NAMALWA (cell line): Measurements from ENCODE around the gene KAZN.

ENCODE experiments used
- DNase-seq: peaks from one replicate; pipeline ENCODE4 v3.0.0-alpha.2; 2015; ENCODE audit warnings: low spot score

KAZN gene

GRCh38 chr1:15139654-15140350 lies 541.3 kb downstream of the KAZN start:
- DNase-seq, result no peak

DNA sequence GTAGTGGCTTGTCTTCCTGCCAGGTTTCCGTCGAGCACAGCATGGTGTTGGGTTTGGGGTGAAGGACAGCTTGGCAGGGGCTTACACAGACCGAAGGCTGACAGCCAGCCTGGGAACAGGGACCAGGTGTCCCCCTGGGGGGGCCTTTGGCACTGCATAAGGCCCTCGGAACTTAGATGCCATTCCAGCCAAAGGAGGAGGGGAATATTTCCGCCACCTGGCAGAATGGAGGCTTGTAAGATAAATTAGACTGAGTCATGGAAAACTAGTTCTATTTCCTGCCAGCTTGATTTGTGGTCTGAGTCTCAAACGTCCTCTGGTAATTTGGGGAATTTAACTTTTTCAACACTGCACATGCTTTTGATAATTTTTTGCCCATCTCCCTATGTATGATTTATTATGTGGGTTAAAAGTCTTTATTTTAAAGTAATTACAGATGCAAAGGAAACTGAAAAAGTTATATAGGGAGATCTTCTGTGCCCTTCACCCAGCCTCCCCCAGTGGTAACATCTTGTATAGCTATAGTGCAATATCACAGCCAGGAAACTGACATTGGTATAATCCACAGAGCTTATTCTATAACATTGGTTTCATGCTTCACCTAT lies 543.6 kb downstream of the KAZN start:
- no peak for DNase-seq

DNA sequence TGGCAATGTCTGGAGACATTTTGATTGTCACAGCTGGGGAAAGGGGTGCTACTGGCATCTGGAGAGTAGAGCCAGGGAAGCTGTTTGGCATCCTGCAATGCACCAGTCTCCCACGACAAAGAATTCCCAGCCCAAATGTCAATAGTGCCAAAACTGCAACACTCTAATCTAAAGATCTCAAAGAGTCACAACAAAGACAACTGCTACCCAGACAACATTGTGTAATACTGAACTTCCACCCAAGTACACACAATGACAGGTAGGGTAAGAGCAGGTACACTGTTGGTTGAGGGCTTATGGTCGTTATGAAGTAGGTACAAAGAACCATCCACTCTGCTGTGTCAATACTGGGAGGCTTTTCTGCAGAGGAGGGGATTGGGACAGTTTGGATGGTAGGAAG lies 546.8 kb downstream of the KAZN start:
- no peak for DNase-seq

GRCh38 chr1:15146142-15146680 lies 547.7 kb downstream of the KAZN start:
- DNase-seq, result no peak

GRCh38 chr1:15146971-15147376 lies 548.5 kb downstream of the KAZN start:
- no peak for DNase-seq

GRCh38 chr1:15148004-15148403 lies 549.5 kb downstream of the KAZN start:
- DNase-seq, result no peak

- no peak for DNase-seq
Measured at GRCh38 chr1:15148475-15148874, 550.0 kb downstream of the KAZN start.

- DNase-seq, result no peak
Measured at GRCh38 chr1:15148941-15149340, 550.5 kb downstream of the KAZN start.

- no peak for DNase-seq
Measured at GRCh38 chr1:15150376-15150775, 551.9 kb downstream of the KAZN start.

GRCh38 chr1:15151377-15151806 lies 552.9 kb downstream of the KAZN start:
- DNase-seq, result no peak

GRCh38 chr1:15151871-15152270 lies 553.4 kb downstream of the KAZN start:
- DNase-seq, result no peak

DNA sequence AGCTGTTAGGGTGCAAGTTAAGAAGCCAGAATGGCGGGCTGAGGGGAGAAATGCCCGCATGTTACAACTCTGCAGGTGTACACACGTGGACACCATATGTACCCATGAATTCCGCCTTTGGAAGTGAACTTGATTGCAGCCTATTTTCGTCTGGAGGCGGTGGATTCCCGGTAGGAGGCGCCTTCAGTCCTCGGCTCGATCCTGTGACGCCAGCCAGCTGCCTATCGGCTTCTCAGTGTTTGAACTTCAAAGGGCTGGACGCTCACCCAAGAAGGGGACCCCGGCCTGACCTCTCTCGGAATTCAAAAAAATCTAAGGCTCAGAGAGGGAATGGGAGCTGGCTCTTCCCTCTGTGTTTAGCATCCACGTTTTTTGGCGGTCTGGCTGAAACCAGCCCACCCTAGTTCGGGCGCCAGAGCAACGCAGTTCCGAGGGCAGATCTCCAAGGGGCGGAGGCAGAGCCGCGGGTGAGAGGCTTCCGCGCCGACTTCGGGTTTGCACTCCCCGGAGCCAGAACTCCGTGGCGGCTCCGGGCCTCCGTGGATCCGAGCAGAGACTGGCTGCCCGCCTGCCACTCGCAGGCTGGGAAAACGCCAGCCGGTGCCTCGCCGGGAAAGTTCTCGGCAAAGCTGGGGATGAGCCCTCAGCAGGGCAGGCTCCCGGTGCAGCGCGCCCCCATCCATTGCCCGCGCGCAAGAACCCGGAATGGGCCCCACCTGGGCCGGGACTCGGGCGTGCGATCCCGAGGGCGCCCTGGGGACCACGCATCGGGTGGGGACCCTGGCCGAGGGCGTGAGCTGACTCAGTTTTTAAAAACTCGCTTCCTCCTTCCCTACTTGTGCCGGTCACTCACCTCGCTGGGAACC lies 554.1 kb downstream of the KAZN start:
- DNase-seq, result no peak

DNA sequence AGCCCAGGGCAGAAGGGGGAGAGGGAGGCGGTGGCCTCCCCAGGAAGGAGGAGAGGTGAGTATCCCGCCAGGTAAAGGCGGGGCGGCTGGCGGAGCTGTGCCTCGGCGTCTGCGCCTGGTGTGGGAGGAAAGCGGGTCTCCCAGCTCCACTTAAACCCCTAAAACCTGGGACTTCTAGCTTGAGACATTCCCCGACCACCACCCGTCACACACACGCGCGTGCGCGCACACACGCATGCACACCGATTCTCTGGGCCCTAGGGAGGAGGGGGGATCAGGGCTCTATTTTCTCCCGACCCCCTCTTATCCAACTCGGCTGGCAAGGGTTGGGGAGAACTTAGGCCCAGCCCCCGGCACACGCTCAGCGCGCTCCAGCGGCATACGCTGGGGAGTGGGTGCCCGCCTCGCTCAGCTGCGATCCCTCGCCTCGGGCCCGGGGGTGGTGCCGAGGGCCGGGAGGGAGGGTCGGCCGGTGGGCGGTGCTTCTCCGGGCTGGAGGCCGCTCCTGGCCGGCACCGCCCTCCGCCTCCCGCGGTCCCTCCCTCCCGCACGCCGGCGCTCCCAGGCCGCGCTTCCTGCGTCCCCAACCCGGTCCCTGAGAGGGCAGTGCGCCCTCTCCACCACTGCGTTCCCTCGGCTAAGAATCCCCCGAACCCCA lies 554.8 kb downstream of the KAZN start, which contains the start of gene TMEM51:
TMEM51 (plus strand) TSS at position 564 of the 658 bp plus-strand sequence. CDS start 61,341 bp downstream, outside the sequence.
- no peak for DNase-seq

- no peak for DNase-seq
Measured at GRCh38 chr1:15153842-15154479, 555.5 kb downstream of the KAZN start.

DNA sequence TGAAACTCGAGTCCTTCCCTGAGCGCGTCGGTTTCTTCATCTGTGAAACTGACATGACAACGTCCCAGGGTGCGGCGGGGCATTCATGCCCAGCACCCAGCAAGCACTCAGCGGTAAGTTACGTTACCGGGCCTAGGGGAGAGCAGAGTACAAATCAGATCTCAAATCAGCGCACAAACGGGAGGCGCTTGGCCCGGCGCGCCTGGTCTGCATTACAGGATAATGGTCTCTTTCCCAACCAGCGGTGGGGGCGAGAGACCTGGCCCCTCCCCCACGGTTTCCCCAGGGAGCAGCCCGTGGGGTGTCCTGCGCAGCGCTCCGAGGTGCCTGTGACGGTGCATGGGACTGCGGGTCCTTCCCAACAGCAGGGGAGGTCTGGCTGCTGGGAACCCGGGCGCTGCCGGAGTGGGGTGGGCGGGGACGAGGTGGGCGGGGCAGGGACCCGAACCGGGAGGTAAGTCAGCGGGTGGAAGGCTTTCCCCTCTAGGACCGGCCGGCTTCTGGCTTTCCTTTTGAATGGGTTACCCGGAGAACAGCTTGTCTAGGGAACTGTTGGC lies 556.1 kb downstream of the KAZN start:
- DNase-seq, result no peak

GRCh38 chr1:15155191-15155590 lies 556.7 kb downstream of the KAZN start:
- no peak for DNase-seq

GRCh38 chr1:15155888-15156741 lies 557.6 kb downstream of the KAZN start:
- DNase-seq, result no peak

DNA sequence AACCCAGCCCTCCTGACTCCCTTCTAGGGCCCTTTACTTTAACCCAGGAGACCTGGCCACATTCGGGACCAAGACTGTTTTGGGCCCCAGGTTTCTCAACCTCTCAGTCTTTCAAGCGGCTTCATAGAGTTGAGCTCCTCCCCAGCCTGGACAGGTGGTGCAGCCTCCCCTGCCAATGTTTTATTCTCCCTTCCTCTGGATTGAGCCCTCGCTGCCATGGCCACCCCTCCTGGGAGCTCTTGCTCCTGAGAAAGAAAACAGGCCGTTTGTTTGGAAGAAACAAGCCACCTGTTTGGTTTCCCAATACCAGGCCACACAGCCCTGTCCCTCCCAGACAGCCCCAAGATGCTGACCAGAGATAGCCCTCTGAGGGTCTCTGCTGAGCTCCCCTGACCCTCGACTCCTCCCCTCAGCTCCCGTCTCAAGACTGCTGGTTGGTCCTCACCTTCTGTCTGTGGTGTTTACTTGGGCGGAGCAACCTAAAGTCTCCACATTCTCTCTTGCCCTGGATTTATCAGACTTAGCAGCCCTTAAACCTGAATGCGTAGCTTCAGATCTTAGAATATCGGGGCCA lies 558.4 kb downstream of the KAZN start:
- DNase-seq, result no peak

DNA sequence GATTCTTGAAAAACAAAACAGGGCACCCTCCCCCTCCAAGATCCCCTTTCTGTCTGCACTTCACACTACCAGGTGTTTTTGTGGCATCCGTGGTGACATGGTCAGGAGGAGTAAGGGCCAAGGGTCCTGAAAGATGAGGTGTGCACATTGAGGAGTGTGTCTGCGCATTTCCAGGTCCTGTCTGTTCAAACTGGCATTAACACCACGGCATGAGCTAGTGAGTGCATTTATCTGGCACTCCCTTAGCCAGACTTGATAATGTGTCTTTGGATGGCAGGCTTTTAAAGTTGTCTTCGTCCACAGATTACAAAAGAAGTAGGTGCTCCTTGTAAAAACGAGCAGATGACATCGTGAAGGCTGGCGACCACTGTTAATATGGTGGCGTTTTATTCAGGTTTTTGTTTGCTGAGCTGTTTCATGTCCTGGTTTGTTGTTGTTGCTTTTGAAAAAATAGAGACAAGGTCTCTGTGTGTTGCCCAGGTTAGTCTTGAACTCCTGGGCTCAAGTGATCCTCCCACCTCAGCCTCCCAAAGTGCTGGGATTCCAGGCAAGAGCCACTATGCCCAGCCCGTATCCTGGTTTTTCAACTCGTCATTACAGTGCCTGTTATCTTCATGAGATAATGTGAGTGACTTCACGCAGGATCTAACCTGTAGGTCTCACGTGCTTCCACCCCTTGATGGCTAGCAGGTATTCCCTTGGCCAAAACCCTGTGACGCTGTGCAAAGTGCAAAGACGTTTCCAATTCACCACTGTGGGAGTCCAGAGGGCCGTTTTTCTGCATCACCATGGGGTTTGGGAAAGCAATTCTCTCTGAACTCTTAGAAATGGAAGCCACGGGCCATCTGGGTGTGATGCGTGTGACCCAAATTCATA lies 559.3 kb downstream of the KAZN start:
- no peak for DNase-seq
